Hematopoietic multipotent progenitor cell treated with erythropoietin and hydrocortisone succinate and interleukin-3 and kit ligand, for 17 days (in vitro differentiated cells): ENCODE measurements around the gene SMIM1.

Source experiments
- DNase-seq: peaks from one replicate; pipeline ENCODE4 v3.0.0-alpha.2; 2015; ENCODE audit warnings: low spot score

The SMIM1 gene

GRCh38 chr1:3756394-3756793 is 16.2 kb upstream of the SMIM1 start:
- no peak for DNase-seq

- no peak for DNase-seq
Observed at GRCh38 chr1:3759164-3759563, 13.4 kb upstream of the SMIM1 start.

- DNase-seq: peak; percentile 70
Observed at GRCh38 chr1:3759796-3760195, 12.8 kb upstream of the SMIM1 start.

GRCh38 chr1:3761296-3762010 is 11.1 kb upstream of the SMIM1 start:
- DNase-seq: no peak

GRCh38 chr1:3762151-3762872 is 10.2 kb upstream of the SMIM1 start:
- no peak for DNase-seq

- DNase-seq: no peak
Observed at GRCh38 chr1:3762873-3763228, 9.7 kb upstream of the SMIM1 start.

- DNase-seq: no peak
Observed at GRCh38 chr1:3763351-3764125, 9.0 kb upstream of the SMIM1 start.

GRCh38 chr1:3767328-3767925 is 5.1 kb upstream of the SMIM1 start:
- no peak for DNase-seq

GRCh38 chr1:3768811-3769390 is 3.6 kb upstream of the SMIM1 start:
- DNase-seq: no peak

- DNase-seq: no peak
Observed at GRCh38 chr1:3770047-3770765, 2.3 kb upstream of the SMIM1 start.

- DNase-seq: no peak
Observed at GRCh38 chr1:3771108-3772026, 1.2 kb upstream of the SMIM1 start.

GRCh38 chr1:3772027-3772714 is 378 bp upstream of the SMIM1 start:
- peak; percentile 88 for DNase-seq

GRCh38 chr1:3773572-3774275 is 1.2 kb downstream of the SMIM1 start:
- DNase-seq: peak; percentile 51

- DNase-seq: peak; percentile 46
Observed at GRCh38 chr1:3774276-3774945, 1.9 kb downstream of the SMIM1 start.

- peak; percentile 78 for DNase-seq
Observed at GRCh38 chr1:3774946-3775489, 2.5 kb downstream of the SMIM1 start.

GRCh38 chr1:3775490-3776230 is 3.1 kb downstream of the SMIM1 start:
- peak; percentile 88 for DNase-seq

- no peak for DNase-seq
Observed at GRCh38 chr1:3776231-3776961, 3.8 kb downstream of the SMIM1 start.
